Nephron (organoid): ENCODE data around the gene ANGPT4.

Experiments
- H3K27ac Mint-ChIP-seq, 3 experiments: 2 replicates each; pipeline ENCODE4 v1.8.0; 2020; ENCODE audit warnings: mixed read lengths in 3 of 3, mild to moderate bottlenecking in 2 of 3, moderate library complexity in 1 of 3
- H3K27me3 Mint-ChIP-seq: 2 replicates; pipeline ENCODE4 v1.8.0; 2021; ENCODE audit warnings: low read depth, mild to moderate bottlenecking, moderate library complexity, mixed read lengths
- H3K36me3 Mint-ChIP-seq: 2 replicates; pipeline ENCODE4 v1.8.0; 2020; ENCODE audit warnings: low read depth, mixed read lengths
- H3K4me1 Mint-ChIP-seq: 2 replicates; pipeline ENCODE4 v1.8.0; 2020; ENCODE audit warnings: mixed read lengths
- H3K4me3 Mint-ChIP-seq, 3 experiments: 2 replicates each; pipeline ENCODE4 v1.8.0; 2020; ENCODE audit warnings: mild to moderate bottlenecking in 3 of 3, mixed read lengths in 3 of 3, moderate library complexity in 2 of 3
- H3K9me3 Mint-ChIP-seq: 2 replicates; pipeline ENCODE4 v1.8.0; 2020; ENCODE audit warnings: mixed read lengths
- CTCF ChIP-seq, 3 experiments: fragments of 200-600 bp; sonication (generic); IDR thresholded peaks; one replicate each; pipeline ENCODE4 v1.5.0; 2021; ENCODE audit warnings: antibody characterized with exemption in 3 of 3; ENCODE audit not compliant: unreplicated experiment in 3 of 3

ANGPT4 gene

GRCh38 chr20:910132-910869 lies 5.8 kb downstream of the ANGPT4 start:
- Mint-ChIP-seq H3K27ac (peak overlapping the region; percentile 53 to 83 (median 77)), H3K9me3 (no peaks in the 10 kb centered on the region), H3K27me3 (peaks cover 8% of the 10 kb centered on the region), H3K36me3 (no peaks in the 10 kb centered on the region), H3K4me1 (peaks cover 29% of the 10 kb centered on the region), H3K4me3 (no peak overlapping the region)
- no peak for TF ChIP-seq CTCF (IDR thresholded peaks at IDR 0.05; ENCODE audit: unreplicated experiment in 3 of 3)

GRCh38 chr20:909641-910040 lies 6.5 kb downstream of the ANGPT4 start:
- H3K4me3 Mint-ChIP-seq: no peak overlapping the region
- no peak overlapping the region for H3K27ac Mint-ChIP-seq
- H3K36me3 Mint-ChIP-seq: no peaks in the 10 kb centered on the region
- TF ChIP-seq CTCF (IDR thresholded peaks at IDR 0.05; ENCODE audit: unreplicated experiment in 3 of 3): no peak
- no peaks in the 10 kb centered on the region for H3K9me3 Mint-ChIP-seq
- peaks cover 3% of the 10 kb centered on the region for H3K27me3 Mint-ChIP-seq
- H3K4me1 Mint-ChIP-seq: peaks cover 29% of the 10 kb centered on the region

GRCh38 chr20:906703-907270 lies 9.3 kb downstream of the ANGPT4 start:
- no peak overlapping the region for H3K27ac Mint-ChIP-seq
- no peaks in the 10 kb centered on the region for H3K27me3 Mint-ChIP-seq
- H3K36me3 Mint-ChIP-seq: no peaks in the 10 kb centered on the region

GRCh38 chr20:906001-906520 lies 10.1 kb downstream of the ANGPT4 start:
- Mint-ChIP-seq H3K4me1 (peaks cover 17% of the 10 kb centered on the region), H3K4me3 (no peak overlapping the region), H3K27me3 (peaks cover 4% of the 10 kb centered on the region), H3K9me3 (no peaks in the 10 kb centered on the region), H3K36me3 (no peaks in the 10 kb centered on the region), H3K27ac (no peak overlapping the region)
- TF ChIP-seq CTCF (IDR thresholded peaks at IDR 0.05; ENCODE audit: unreplicated experiment in 3 of 3): no peak

More at GRCh38 chr20:906703-907270, 9.3 kb downstream of the ANGPT4 start:
- Mint-ChIP-seq H3K4me3 (no peak overlapping the region), H3K9me3 (no peaks in the 10 kb centered on the region), H3K4me1 (peaks cover 24% of the 10 kb centered on the region)
- TF ChIP-seq CTCF (IDR thresholded peaks at IDR 0.05; ENCODE audit: unreplicated experiment in 3 of 3): no peak

GRCh38 chr20:905396-905961 lies 10.7 kb downstream of the ANGPT4 start:
- Mint-ChIP-seq H3K4me1 (peaks cover 11% of the 10 kb centered on the region), H3K9me3 (no peaks in the 10 kb centered on the region), H3K36me3 (no peaks in the 10 kb centered on the region), H3K27ac (no peak overlapping the region), H3K27me3 (peaks cover 5% of the 10 kb centered on the region), H3K4me3 (no peak overlapping the region)
- no peak for TF ChIP-seq CTCF (IDR thresholded peaks at IDR 0.05; ENCODE audit: unreplicated experiment in 3 of 3)
